ENCODE results near the gene ATXN3L.

ATXN3L gene

DNA sequence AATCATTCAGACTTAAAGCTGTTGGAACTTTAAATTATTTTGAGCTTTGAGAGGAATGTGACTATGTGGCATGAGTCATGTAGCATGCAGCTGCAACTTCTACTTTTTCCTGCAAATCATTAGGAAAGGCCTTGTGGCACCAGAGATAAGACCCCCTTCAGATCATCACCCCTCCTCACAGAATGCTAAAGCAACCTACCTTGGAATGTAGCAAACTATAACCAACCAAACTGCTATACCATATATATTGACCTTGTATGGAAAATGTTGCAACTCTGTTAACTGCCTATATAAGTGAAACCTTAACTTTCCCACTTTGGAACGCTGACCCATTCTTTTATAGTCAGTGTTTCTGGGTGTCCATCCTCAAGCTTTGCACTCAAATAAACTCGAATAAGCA, 32.0 kb downstream of the ATXN3L start:
- H3K79me2 ChIP-seq (ENCODE audit: insufficient read depth, low read length), result no peaks in the 10 kb centered on the region
- no peak overlapping the region for H3K4me2 ChIP-seq (ENCODE audit: low read depth, low read length, poor library complexity, severe bottlenecking)

DNA sequence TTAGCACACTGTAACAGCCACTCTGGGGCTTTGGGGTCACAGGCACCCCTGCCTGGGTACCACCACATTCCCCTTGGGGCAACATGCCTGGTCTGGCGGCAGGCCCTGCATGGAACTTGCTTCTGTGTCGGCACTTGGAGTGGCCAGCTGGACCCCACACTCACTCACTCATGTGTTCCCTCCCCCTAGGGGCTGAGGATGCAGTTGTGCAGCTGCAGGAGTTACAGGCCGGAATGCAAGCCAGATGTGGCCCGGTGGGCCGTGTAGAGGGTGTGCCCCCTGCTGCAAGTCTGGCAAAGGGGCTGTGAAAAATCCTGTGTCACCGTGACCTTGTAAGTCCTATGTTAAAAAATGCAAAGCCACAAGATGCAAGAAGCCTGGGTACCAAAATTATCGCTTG, 34.2 kb downstream of the ATXN3L start:
- Histone ChIP-seq H3K27ac (ENCODE audit: low read depth, low read length) (no peak overlapping the region), H3K27me3 (ENCODE audit: low read length) (no peaks in the 10 kb centered on the region), H3K9me2 (replicated peaks; ENCODE audit: insufficient read depth, low read length) (no peaks in the 10 kb centered on the region), H3K36me3 (ENCODE audit: low read length) (no peaks in the 10 kb centered on the region), H2AFZ (ENCODE audit: low read depth, low read length, severe bottlenecking) (no peak overlapping the region), H3K4me3 (ENCODE audit: insufficient read depth, low read length, poor library complexity, severe bottlenecking) (no peak overlapping the region), H3K79me2 (ENCODE audit: insufficient read depth, low read length) (no peaks in the 10 kb centered on the region), H3K9ac (ENCODE audit: low read length) (no peak overlapping the region), H3K9me3 (ENCODE audit: insufficient read depth, low read length) (peaks cover 8% of the 10 kb centered on the region; the same call in 1 of the 2 replicates), H3K4me2 (ENCODE audit: low read depth, low read length, poor library complexity, severe bottlenecking) (no peak overlapping the region), H3F3A (ENCODE audit: insufficient read depth) (no peaks in the 10 kb centered on the region), H4K20me1 (ENCODE audit: low read depth, low read length) (no peaks in the 10 kb centered on the region)
- TF ChIP-seq EZH2phosphoT487 (conservative IDR thresholded peaks at IDR 0.05; ENCODE audit: low read length), result no peak
- TF ChIP-seq, protein P1, sequence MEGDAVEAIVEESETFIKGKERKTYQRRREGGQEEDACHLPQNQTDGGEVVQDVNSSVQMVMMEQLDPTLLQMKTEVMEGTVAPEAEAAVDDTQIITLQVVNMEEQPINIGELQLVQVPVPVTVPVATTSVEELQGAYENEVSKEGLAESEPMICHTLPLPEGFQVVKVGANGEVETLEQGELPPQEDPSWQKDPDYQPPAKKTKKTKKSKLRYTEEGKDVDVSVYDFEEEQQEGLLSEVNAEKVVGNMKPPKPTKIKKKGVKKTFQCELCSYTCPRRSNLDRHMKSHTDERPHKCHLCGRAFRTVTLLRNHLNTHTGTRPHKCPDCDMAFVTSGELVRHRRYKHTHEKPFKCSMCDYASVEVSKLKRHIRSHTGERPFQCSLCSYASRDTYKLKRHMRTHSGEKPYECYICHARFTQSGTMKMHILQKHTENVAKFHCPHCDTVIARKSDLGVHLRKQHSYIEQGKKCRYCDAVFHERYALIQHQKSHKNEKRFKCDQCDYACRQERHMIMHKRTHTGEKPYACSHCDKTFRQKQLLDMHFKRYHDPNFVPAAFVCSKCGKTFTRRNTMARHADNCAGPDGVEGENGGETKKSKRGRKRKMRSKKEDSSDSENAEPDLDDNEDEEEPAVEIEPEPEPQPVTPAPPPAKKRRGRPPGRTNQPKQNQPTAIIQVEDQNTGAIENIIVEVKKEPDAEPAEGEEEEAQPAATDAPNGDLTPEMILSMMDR (IDR thresholded peaks at IDR 0.05; ENCODE audit: insufficient read depth, low read length, poor library complexity, severe bottlenecking), result no peak

More for the DNA sequence above, 32.0 kb downstream of the ATXN3L start:
- H3F3A ChIP-seq (ENCODE audit: insufficient read depth), result no peaks in the 10 kb centered on the region
- TF ChIP-seq, protein P1 (IDR thresholded peaks at IDR 0.05; ENCODE audit: insufficient read depth, low read length, poor library complexity, severe bottlenecking), result no peak
- no peak for TF ChIP-seq EZH2phosphoT487 (conservative IDR thresholded peaks at IDR 0.05; ENCODE audit: low read length)
- no peaks in the 10 kb centered on the region for H3K27me3 ChIP-seq (ENCODE audit: low read length)
- no peaks in the 10 kb centered on the region for H3K9me2 ChIP-seq (replicated peaks; ENCODE audit: insufficient read depth, low read length)
- H3K27ac ChIP-seq (ENCODE audit: low read depth, low read length), result no peak overlapping the region
- H3K36me3 ChIP-seq (ENCODE audit: low read length), result no peaks in the 10 kb centered on the region
- H3K9ac ChIP-seq (ENCODE audit: low read length), result no peak overlapping the region
- peaks cover 8% of the 10 kb centered on the region; the same call in 1 of the 2 replicates for H3K9me3 ChIP-seq (ENCODE audit: insufficient read depth, low read length)
- no peaks in the 10 kb centered on the region for H4K20me1 ChIP-seq (ENCODE audit: low read depth, low read length)
- no peak overlapping the region for H3K4me3 ChIP-seq (ENCODE audit: insufficient read depth, low read length, poor library complexity, severe bottlenecking)
- no peak overlapping the region for H2AFZ ChIP-seq (ENCODE audit: low read depth, low read length, severe bottlenecking)

DNA sequence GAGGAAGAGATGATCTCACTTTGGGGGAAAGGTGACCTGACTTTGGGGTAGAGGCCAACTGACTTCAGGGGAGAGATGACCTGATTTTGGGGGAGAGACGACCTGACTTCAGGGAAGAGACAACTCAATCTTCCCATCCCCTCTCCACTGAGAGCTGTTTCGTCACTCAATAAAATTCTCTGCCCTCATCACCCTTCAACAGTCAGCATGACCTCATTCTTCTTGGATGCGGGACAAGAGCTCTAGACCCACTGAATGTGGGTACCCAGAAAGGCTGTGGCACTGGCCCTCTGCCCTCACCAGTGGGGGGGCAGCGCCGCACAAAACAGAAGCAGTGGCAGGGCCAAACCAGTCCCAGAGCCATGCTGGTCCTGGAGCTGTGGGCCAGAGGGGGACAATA, 34.6 kb downstream of the ATXN3L start:
- H4K20me1 ChIP-seq (ENCODE audit: low read depth, low read length), result no peaks in the 10 kb centered on the region
- H2AFZ ChIP-seq (ENCODE audit: low read depth, low read length, severe bottlenecking), result no peak overlapping the region
- no peaks in the 10 kb centered on the region for H3K27me3 ChIP-seq (ENCODE audit: low read length)
- H3K36me3 ChIP-seq (ENCODE audit: low read length), result no peaks in the 10 kb centered on the region
- H3K27ac ChIP-seq (ENCODE audit: low read depth, low read length), result no peak overlapping the region
- H3K9me2 ChIP-seq (replicated peaks; ENCODE audit: insufficient read depth, low read length), result no peaks in the 10 kb centered on the region
- TF ChIP-seq, protein P1 (IDR thresholded peaks at IDR 0.05; ENCODE audit: insufficient read depth, low read length, poor library complexity, severe bottlenecking), result no peak
- TF ChIP-seq EZH2phosphoT487 (conservative IDR thresholded peaks at IDR 0.05; ENCODE audit: low read length), result no peak
- no peaks in the 10 kb centered on the region for H3K79me2 ChIP-seq (ENCODE audit: insufficient read depth, low read length)
- H3F3A ChIP-seq (ENCODE audit: insufficient read depth), result no peaks in the 10 kb centered on the region
- peaks cover 8% of the 10 kb centered on the region; the same call in 1 of the 2 replicates for H3K9me3 ChIP-seq (ENCODE audit: insufficient read depth, low read length)
- H3K4me3 ChIP-seq (ENCODE audit: insufficient read depth, low read length, poor library complexity, severe bottlenecking), result no peak overlapping the region
- no peak overlapping the region for H3K9ac ChIP-seq (ENCODE audit: low read length)
- H3K4me2 ChIP-seq (ENCODE audit: low read depth, low read length, poor library complexity, severe bottlenecking), result no peak overlapping the region

Measured in SU-DHL-6 (cell line).